Muscle layer of duodenum (tissue), 2 donors: Measurements from ENCODE around the gene CR1.
"Not testable (repeated sequence)": the region's sequence is repeated elsewhere in the genome, so short reads cannot be mapped to it uniquely, and the experiment has no call there.

Experiments
- H3K27ac ChIP-seq: one replicate; pipeline ENCODE4 v1.7.0; 2013; ENCODE audit warnings: mild to moderate bottlenecking, low read length
- H3K27me3 ChIP-seq: one replicate; pipeline ENCODE4 v1.7.0; 2013; ENCODE audit warnings: low read depth, mild to moderate bottlenecking, control low read depth, low read length
- H3K36me3 ChIP-seq, 2 donors: one replicate each; pipeline ENCODE4 v1.7.0; 2013; ENCODE audit warnings: low read length in 2 of 2, control low read depth in 1 of 2, mild to moderate bottlenecking in 1 of 2; ENCODE audit not compliant: insufficient read depth in 2 of 2, control insufficient read depth in 1 of 2
- H3K4me1 ChIP-seq, 2 donors: one replicate each; pipeline ENCODE4 v1.7.0; 2013; ENCODE audit warnings: low read length in 2 of 2, mild to moderate bottlenecking in 2 of 2, control low read depth in 1 of 2, moderate library complexity in 1 of 2; ENCODE audit not compliant: insufficient read depth in 2 of 2, control insufficient read depth in 1 of 2
- H3K4me3 ChIP-seq, 2 donors: one replicate each; pipeline ENCODE4 v1.7.0; 2013; ENCODE audit warnings: low read length in 2 of 2, low read depth in 1 of 2, mild to moderate bottlenecking in 1 of 2
- H3K9me3 ChIP-seq, 2 donors: one replicate each; pipeline ENCODE4 v1.7.0; 2013; ENCODE audit warnings: low read length in 2 of 2, control low read depth in 1 of 2, mild to moderate bottlenecking in 1 of 2; ENCODE audit not compliant: control insufficient read depth in 1 of 2
- donor health status: healthy.

Gene CR1

DNA sequence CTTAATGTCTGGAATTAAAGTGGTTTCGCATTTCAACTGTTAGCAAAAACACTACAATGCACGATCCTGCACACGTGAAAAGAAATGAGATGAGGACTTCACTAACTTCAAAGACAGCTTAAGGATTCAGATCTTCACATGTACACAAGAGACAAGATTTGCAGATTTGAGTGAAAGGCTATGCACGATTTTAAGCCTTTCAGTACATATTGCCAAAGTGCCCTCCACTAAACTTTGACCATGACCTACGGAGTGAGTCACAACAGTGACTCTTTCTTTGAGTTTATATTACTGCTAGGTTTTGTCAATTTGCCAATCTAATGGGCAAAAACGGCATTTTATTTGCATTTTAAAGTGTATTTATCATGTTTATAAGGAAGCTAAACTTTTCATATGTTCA lies 107.8 kb downstream of the CR1 start:
- Histone ChIP-seq H3K4me1 (no peaks in the 10 kb centered on the region), H3K9me3 (no peaks in the 10 kb centered on the region), H3K27ac (no peak overlapping the region), H3K4me3 (no peak overlapping the region), H3K36me3 (no peaks in the 10 kb centered on the region), H3K27me3 (no peaks in the 10 kb centered on the region)

DNA sequence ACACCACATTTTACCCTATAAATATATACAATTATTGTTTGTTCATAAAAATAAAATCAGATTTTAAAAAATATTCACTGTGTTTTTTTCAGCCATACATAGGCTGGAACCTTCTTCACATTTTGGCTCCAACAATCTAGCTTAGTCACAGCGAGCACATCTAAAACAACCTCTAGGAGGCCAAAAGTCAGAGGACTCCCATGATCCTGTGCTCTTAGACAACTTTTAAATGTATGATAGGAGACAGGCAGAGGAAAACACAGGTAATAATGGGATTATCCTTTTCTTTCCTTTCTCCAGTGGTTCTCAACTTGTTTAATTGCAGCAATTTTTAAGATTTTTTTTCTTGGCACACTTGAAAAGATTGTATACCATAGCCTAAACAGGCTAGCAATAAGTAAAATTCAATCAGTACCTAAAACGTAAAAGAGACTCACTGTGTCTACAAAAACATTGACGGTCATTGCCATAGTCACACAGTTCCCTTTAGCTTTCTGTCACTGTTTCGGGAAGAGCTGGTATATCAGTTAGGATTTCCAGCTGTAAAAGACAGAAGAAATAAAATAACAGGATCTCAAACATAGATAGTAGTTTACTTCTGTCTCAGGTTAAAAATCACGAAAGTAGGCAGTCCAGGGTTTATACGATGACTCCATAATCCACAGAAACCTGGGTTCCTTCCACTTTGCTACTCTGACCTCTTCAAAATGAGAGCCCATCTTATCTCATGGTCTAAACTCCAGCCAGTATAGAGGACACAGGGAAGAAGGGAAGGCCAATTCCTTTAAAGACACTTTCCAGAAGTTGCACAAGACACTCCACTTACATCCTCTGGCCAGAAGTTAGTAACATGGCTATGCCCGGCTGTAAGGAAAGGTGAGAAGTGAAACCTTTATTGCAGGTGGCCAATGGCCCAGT lies 109.7 kb downstream of the CR1 start:
- Histone ChIP-seq H3K4me1 (no peaks in the 10 kb centered on the region), H3K27me3 (no peaks in the 10 kb centered on the region), H3K27ac (no peak overlapping the region), H3K4me3 (no peak overlapping the region), H3K9me3 (no peaks in the 10 kb centered on the region), H3K36me3 (no peaks in the 10 kb centered on the region)

DNA sequence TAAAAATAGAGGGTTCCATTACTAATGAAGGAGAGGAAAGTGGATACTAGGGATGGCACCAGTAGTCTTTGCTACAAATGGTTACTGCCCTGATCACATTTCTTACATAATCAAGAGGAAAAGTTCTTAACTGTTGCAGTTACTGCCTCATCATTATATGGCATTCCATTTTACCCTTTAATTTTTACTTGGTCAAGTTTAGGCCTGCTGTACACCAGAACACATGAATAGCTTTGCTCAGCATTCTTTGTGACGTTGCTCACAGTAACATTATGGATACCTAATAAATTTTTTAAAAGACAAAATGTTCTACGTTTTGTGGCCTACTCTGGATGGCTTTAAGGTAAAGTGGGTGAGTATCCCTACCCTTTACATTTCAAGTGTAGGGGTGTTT lies 110.4 kb downstream of the CR1 start:
- Histone ChIP-seq H3K9me3 (no peaks in the 10 kb centered on the region), H3K4me1 (no peaks in the 10 kb centered on the region), H3K27ac (no peak overlapping the region), H3K4me3 (no peak overlapping the region), H3K36me3 (no peaks in the 10 kb centered on the region), H3K27me3 (no peaks in the 10 kb centered on the region)

DNA sequence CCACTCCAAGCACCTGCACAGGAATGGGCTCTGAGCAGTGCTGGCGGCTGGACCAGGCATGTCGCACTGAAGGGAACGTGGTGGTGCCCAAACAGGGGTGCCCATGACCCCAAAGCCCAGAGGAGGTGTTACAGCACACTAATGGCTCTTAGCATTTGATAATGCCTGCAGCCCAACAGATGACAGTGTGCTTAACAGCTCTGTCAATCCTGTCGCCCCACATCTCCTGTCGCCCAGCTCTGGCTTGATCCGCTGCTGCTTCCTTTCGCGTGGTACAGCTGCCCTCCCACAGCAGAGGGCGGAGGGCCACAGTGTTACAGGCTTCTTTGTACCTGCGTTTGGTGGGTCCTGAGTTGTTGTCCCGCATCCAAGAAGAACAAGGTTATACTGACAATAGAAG lies 116.8 kb downstream of the CR1 start:
- Histone ChIP-seq H3K4me3 (no peak overlapping the region), H3K4me1 (no peaks in the 10 kb centered on the region), H3K9me3 (no peaks in the 10 kb centered on the region)

DNA sequence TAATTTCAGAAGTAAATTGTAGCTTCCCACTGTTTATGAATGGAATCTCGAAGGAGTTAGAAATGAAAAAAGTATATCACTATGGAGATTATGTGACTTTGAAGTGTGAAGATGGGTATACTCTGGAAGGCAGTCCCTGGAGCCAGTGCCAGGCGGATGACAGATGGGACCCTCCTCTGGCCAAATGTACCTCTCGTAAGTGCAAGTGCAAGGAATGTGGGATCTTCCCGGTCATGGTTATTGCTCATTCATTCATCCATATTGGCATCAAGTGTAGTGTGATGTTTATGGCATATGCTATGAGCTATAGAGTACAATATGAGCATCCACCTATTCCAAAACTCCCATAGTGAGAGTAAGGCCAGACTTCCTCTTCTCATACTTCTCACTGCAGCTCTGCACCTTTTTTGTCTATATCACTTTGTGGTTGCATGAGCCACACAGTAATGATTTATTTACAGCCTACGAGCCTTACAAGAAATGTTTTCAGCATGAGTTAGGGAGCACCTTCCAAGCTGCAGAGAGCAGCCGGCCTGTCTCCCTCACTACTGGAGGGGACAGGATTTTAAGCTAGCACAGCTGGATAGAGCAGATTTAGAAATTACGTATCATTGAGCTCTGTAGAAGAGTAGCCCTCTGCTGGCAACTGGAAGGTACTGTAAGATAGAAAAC lies 124.0 kb downstream of the CR1 start:
- Histone ChIP-seq H3K27ac (no peak overlapping the region), H3K27me3 (no peaks in the 10 kb centered on the region), H3K36me3 (no peaks in the 10 kb centered on the region), H3K4me1 (peaks cover 0 to 3% of the 10 kb centered on the region in 2 donors), H3K4me3 (no peak overlapping the region), H3K9me3 (no peaks in the 10 kb centered on the region)

More for the DNA sequence above, 116.8 kb downstream of the CR1 start:
- no peaks in the 10 kb centered on the region for H3K36me3 ChIP-seq
- H3K27ac ChIP-seq, result no peak overlapping the region
- no peaks in the 10 kb centered on the region for H3K27me3 ChIP-seq

DNA sequence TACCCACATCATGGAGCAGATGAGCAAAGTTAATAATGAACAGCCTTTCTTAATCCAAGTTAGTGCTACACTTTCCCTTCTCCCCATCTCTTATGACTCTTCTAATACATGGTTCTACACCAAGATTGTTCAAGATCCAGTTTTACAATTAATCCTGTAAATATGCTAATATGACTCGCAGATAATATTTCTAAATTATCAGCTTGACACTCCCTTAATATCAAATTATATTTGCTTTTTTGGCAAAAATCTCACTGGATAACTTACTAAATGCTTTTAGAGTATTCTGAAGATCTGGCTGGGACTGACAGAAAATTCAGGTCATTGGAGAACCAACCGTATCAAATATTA lies 124.6 kb downstream of the CR1 start:
- Histone ChIP-seq H3K27ac (no peak overlapping the region), H3K27me3 (no peaks in the 10 kb centered on the region), H3K4me3 (no peak overlapping the region), H3K4me1 (peaks cover 0 to 3% of the 10 kb centered on the region in 2 donors), H3K9me3 (no peaks in the 10 kb centered on the region), H3K36me3 (no peaks in the 10 kb centered on the region)

DNA sequence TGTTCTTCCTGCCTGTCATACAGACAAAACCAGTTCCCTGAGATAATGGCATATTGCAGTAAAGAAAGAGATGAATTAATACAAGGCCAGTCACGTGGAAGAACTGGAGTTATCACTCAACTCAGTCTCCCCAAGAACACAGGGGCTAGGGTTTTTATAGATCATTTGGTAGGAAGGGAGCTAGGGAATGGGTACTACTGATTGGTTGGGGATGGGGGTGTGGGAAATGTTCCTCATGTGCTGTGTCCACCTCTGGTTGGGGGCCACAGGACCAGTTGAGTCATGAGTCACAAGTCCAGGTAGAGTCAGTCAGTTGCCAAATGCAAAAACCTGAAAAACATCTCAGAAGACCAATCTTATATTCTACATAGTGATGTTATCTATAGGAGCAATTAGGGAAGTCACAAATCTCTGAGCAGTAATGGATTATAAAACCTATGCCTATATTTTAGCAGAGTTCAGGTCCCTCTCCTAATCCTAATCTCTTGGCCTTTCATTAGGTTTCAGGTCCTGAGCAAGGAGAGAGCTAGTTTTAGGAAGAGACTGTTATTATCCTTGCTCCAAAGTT lies 129.6 kb downstream of the CR1 start:
- H3K9me3 ChIP-seq, H3K4me1 ChIP-seq, H3K27me3 ChIP-seq, H3K36me3 ChIP-seq, H3K27ac ChIP-seq, H3K4me3 ChIP-seq: not testable (repeated sequence)

DNA sequence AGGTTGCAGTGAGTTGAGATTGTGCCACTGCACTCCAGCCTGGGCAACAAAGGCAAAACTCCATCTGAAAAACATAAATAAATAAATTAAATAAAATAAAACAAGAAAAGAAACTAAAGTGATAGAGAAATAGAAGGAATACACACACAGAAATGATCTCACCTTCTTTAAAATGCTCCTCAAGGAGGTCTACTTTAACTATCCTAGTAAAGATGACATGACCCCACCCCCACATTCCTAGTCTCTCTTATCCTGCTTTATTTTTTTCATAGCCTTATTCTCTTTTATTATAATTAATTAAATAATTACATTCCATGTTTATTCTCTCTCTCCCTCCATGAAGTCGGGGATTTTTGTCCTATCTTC lies 131.0 kb downstream of the CR1 start:
- H3K27ac ChIP-seq, result no peak overlapping the region
- H3K27me3 ChIP-seq, result no peaks in the 10 kb centered on the region
- H3K4me3 ChIP-seq, result no peak overlapping the region
- no peaks in the 10 kb centered on the region for H3K9me3 ChIP-seq
- no peaks in the 10 kb centered on the region for H3K36me3 ChIP-seq
- no peaks in the 10 kb centered on the region for H3K4me1 ChIP-seq

DNA sequence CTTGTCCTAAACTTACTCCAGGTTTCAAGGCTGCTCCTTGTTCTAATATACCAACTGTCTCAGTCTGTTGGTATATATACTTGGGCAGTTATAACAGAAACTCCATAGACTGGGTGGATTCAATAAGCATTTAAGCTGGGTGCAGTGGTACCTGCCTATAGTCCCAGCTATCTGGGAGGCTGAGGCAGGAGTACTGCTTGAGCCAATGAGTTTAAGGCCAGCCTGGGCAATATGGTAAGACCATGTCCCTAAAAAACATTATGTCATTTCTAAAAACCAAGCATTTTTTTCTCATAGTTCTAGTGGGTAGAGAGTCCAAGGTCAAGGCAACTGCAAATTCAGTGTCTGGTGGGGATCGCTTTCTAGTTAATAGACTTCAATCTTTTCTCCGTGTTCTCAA lies 131.5 kb downstream of the CR1 start:
- H3K27ac ChIP-seq, result no peak overlapping the region
- no peaks in the 10 kb centered on the region for H3K36me3 ChIP-seq
- no peaks in the 10 kb centered on the region for H3K9me3 ChIP-seq

DNA sequence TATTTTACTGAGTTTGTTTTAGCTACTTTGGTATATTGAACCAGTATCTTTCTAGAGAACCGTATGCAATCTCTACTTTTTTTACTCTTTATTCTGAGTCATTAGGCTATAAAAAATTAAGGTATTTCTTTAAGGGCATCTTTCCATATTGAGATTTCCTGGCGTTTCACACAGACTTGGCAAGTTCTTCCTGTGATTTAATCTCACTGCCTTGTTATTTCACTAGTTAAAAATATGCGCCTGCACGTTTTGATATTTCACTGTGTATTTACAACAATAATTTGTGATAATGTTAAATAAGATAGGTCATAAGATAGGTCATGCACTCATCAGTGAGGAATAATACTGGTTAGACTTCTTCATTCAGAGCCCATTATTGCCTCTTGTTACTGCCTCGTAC lies 132.8 kb downstream of the CR1 start:
- no peak overlapping the region for H3K27ac ChIP-seq

More for the DNA sequence above, 131.5 kb downstream of the CR1 start:
- Histone ChIP-seq H3K4me1 (no peaks in the 10 kb centered on the region), H3K27me3 (no peaks in the 10 kb centered on the region), H3K4me3 (no peak overlapping the region)

DNA sequence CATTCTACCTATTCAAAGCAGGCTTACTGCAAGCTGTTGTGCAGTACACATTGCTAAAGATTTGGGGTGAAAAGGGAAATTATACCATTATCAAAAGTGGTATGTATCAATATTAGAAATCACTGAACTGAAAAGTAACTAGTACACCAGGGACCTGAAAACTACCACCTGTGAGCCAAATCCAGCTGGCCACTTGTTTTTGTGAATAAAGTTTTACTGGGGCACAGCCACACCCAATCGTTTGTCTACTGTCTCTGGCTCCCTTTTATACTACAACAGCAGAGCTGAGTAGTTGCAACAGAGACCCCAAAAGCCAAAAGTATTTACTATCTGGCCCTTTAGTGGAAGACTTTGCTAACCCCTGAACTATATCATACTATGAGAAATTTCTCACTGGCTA lies 135.2 kb downstream of the CR1 start:
- Histone ChIP-seq H3K9me3 (no peaks in the 10 kb centered on the region), H3K36me3 (no peaks in the 10 kb centered on the region), H3K27me3 (no peaks in the 10 kb centered on the region), H3K4me3 (no peak overlapping the region), H3K27ac (no peak overlapping the region), H3K4me1 (no peaks in the 10 kb centered on the region)

More for the DNA sequence above, 132.8 kb downstream of the CR1 start:
- Histone ChIP-seq H3K9me3 (no peaks in the 10 kb centered on the region), H3K4me3 (no peak overlapping the region), H3K4me1 (no peaks in the 10 kb centered on the region), H3K36me3 (no peaks in the 10 kb centered on the region), H3K27me3 (no peaks in the 10 kb centered on the region)
